Smooth muscle cell (in vitro differentiated cells): Measurements from ENCODE around the gene OR5T2. TPM values are rescaled to one million over a fixed set of nuclear protein-coding genes. Genes with fewer than 3 reads are reported as not detected.

Experiments used
- DNase-seq: peaks from one replicate; lab custom pipeline; 2025; ENCODE audit not compliant: unreplicated experiment; lab: John Stamatoyannopoulos, UW
- H2AFZ ChIP-seq: fragments of 200-600 bp; sonication (generic); 2 replicates; pipeline ENCODE4 v1.6.0; 2016; ENCODE audit warnings: antibody characterized with exemption, low read depth, mild to moderate bottlenecking
- H3F3A ChIP-seq: fragments of 200-600 bp; sonication (generic); 2 replicates; pipeline ENCODE4 v1.6.0; 2017; ENCODE audit warnings: antibody characterized with exemption, low read depth
- H3K27ac ChIP-seq: fragments of 200-600 bp; sonication (generic); 2 replicates; pipeline ENCODE4 v1.5.1; 2016; ENCODE audit warnings: low read depth, mild to moderate bottlenecking
- H3K27me3 ChIP-seq: fragments of 200-600 bp; sonication (generic); 2 replicates; pipeline ENCODE4 v1.6.1; 2016; ENCODE audit warnings: low read depth, mild to moderate bottlenecking
- H3K36me3 ChIP-seq: fragments of 200-600 bp; sonication (generic); 2 replicates; pipeline ENCODE4 v1.5.1; 2016; ENCODE audit warnings: low read depth
- H3K4me1 ChIP-seq: fragments of 200-600 bp; sonication (generic); 2 replicates; pipeline ENCODE4 v1.5.1; 2016; ENCODE audit warnings: low read depth
- H3K4me2 ChIP-seq: fragments of 200-600 bp; sonication (generic); 2 replicates; pipeline ENCODE4 v1.6.0; 2016; ENCODE audit warnings: mild to moderate bottlenecking
- H3K4me3 ChIP-seq: fragments of 200-600 bp; sonication (generic); 2 replicates; pipeline ENCODE4 v1.5.1; 2016; ENCODE audit warnings: mild to moderate bottlenecking
- H3K79me2 ChIP-seq: fragments of 200-600 bp; sonication (generic); 2 replicates; pipeline ENCODE4 v1.6.0; 2016; ENCODE audit warnings: low read depth, mild to moderate bottlenecking
- H3K9ac ChIP-seq: fragments of 200-600 bp; sonication (generic); 2 replicates; pipeline ENCODE4 v1.6.0; 2016; ENCODE audit warnings: low read depth
- H3K9me3 ChIP-seq: fragments of 200-600 bp; sonication (generic); replicated peaks from 2 replicates; pipeline ENCODE4 v1.5.1; 2016; ENCODE audit warnings: low read depth
- H4K20me1 ChIP-seq: fragments of 200-600 bp; sonication (generic); 2 replicates; pipeline ENCODE4 v1.6.0; 2016; ENCODE audit warnings: low read depth
- WGBS: methylation state at CpG from one replicate; pipeline ENCODE4 v1.1.7; 2016; ENCODE audit warnings: low lambda C conversion rate; 5-methylcytosine and 5-hydroxymethylcytosine counted together
- polyA plus RNA-seq: library from polyadenylated mRNA; unstranded; fragments of >200 nt; fragmentation: Nextera tagmentation; extraction: Ambion mirVana; gene quantifications from 2 replicates; pipeline ENCODE4 v1.2.1, GENCODE V29; 2016
- total RNA-seq: library from RNA; depleted of rRNA; stranded (reverse); fragments of >200 nt; gene quantifications from 2 replicates; pipeline ENCODE4 v1.2.3, GENCODE V29; 2014
- TF ChIP-seq, protein P1 (sequence below): fragments of 200-600 bp; sonication (generic); IDR thresholded peaks from 2 replicates; pipeline ENCODE4 v1.5.1; 2017; ENCODE audit warnings: borderline replicate concordance, mild to moderate bottlenecking, antibody characterized with exemption; ENCODE audit not compliant: insufficient read depth, poor library complexity, severe bottlenecking

The OR5T2 gene
- total and polyA plus RNA-seq, 2 experiments from 2014 or later: not detected

DNA sequence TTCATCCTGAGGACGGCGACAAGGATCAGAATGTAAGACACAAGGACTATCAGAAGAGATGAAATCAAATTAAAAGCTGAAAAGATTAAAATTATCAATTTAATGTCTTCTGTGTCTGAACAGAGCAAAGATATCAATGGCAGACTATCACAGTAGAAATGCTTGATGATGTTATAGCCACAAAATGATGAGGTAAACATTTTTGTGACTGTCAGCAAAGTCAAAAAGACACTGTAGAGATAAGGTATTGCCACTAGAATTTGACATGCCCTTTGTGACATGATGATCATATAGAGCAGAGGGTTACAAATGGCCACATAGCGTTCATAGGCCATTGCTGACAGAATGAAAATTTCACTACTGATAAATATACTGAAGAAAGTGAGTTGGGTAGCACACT, 45.5 kb downstream of the OR5T2 start:
- Histone ChIP-seq H3K27me3 (no peaks in the 10 kb centered on the region), H3K9ac (no peak overlapping the region), H3F3A (no peaks in the 10 kb centered on the region), H3K9me3 (no peaks in the 10 kb centered on the region), H3K27ac (no peak overlapping the region), H3K79me2 (no peaks in the 10 kb centered on the region), H3K4me2 (no peak overlapping the region), H2AFZ (no peak overlapping the region), H3K4me3 (no peak overlapping the region), H3K36me3 (no peaks in the 10 kb centered on the region), H3K4me1 (no peaks in the 10 kb centered on the region), H4K20me1 (no peaks in the 10 kb centered on the region)
- TF ChIP-seq, protein P1, sequence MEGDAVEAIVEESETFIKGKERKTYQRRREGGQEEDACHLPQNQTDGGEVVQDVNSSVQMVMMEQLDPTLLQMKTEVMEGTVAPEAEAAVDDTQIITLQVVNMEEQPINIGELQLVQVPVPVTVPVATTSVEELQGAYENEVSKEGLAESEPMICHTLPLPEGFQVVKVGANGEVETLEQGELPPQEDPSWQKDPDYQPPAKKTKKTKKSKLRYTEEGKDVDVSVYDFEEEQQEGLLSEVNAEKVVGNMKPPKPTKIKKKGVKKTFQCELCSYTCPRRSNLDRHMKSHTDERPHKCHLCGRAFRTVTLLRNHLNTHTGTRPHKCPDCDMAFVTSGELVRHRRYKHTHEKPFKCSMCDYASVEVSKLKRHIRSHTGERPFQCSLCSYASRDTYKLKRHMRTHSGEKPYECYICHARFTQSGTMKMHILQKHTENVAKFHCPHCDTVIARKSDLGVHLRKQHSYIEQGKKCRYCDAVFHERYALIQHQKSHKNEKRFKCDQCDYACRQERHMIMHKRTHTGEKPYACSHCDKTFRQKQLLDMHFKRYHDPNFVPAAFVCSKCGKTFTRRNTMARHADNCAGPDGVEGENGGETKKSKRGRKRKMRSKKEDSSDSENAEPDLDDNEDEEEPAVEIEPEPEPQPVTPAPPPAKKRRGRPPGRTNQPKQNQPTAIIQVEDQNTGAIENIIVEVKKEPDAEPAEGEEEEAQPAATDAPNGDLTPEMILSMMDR: no peak
- no peak for DNase-seq
- WGBS: 93% methylated on average over 3 of the region's 3 CpGs

- H3K27me3 ChIP-seq: no peaks in the 10 kb centered on the region
Observed at GRCh38 chr11:56183459-56183858, 50.6 kb downstream of the OR5T2 start.

More at GRCh38 chr11:56183459-56183858, 50.6 kb downstream of the OR5T2 start:
- H2AFZ ChIP-seq: no peak overlapping the region
- no peaks in the 10 kb centered on the region for H4K20me1 ChIP-seq
- no peak overlapping the region for H3K27ac ChIP-seq
- no peak for DNase-seq
- no peaks in the 10 kb centered on the region for H3F3A ChIP-seq
- H3K9me3 ChIP-seq: no peaks in the 10 kb centered on the region
- no peaks in the 10 kb centered on the region for H3K36me3 ChIP-seq
- H3K4me3 ChIP-seq: no peak overlapping the region
- TF ChIP-seq, protein P1: no peak
- no peak overlapping the region for H3K9ac ChIP-seq
- H3K79me2 ChIP-seq: no peaks in the 10 kb centered on the region
- no peak overlapping the region for H3K4me2 ChIP-seq
- no peaks in the 10 kb centered on the region for H3K4me1 ChIP-seq

Other genes with a start within 250 kb of the OR5T2 start
- not detected in 2 replicates for gene OR5F1, start 239.6 kb downstream of the OR5T2 start, total RNA-seq
- not detected in 2 replicates for gene OR5F1, start 239.6 kb downstream of the OR5T2 start, polyA plus RNA-seq
- not detected in 2 replicates for gene OR5AS1, start 206.6 kb downstream of the OR5T2 start, total RNA-seq
- not detected in 2 replicates for gene OR5AS1, start 206.6 kb downstream of the OR5T2 start, polyA plus RNA-seq
- not detected in 2 replicates for gene OR8I2, start 140.9 kb downstream of the OR5T2 start, total RNA-seq
- not detected in 2 replicates for gene OR8I2, start 140.9 kb downstream of the OR5T2 start, polyA plus RNA-seq
- gene OR8H2, start 130.6 kb downstream of the OR5T2 start, total RNA-seq: not detected in 2 replicates
- not detected in 2 replicates for gene OR8H2, start 130.6 kb downstream of the OR5T2 start, polyA plus RNA-seq
- gene OR8H3, start 111.9 kb downstream of the OR5T2 start, total RNA-seq: not detected in 2 replicates
- not detected in 2 replicates for gene OR8H3, start 111.9 kb downstream of the OR5T2 start, polyA plus RNA-seq
- gene OR8J3, start 94.1 kb downstream of the OR5T2 start, total RNA-seq: not detected in 2 replicates
- not detected in 2 replicates for gene OR8J3, start 94.1 kb downstream of the OR5T2 start, polyA plus RNA-seq
- gene OR8K5, start 73.9 kb downstream of the OR5T2 start, total RNA-seq: not detected in 2 replicates
- not detected in 2 replicates for gene OR8K5, start 73.9 kb downstream of the OR5T2 start, polyA plus RNA-seq
- not detected in 2 replicates for gene OR5J2, start 57.6 kb downstream of the OR5T2 start, total RNA-seq
- not detected in 2 replicates for gene OR5J2, start 57.6 kb downstream of the OR5T2 start, polyA plus RNA-seq
- not detected in 2 replicates for gene OR5T3, start 18.0 kb upstream of the OR5T2 start, total RNA-seq
- gene OR5T3, start 18.0 kb upstream of the OR5T2 start, polyA plus RNA-seq: not detected in 2 replicates
- gene OR5T1, start 39.9 kb upstream of the OR5T2 start, total RNA-seq: not detected in 2 replicates
- not detected in 2 replicates for gene OR5T1, start 39.9 kb upstream of the OR5T2 start, polyA plus RNA-seq
- gene OR8H1, start 58.0 kb upstream of the OR5T2 start, total RNA-seq: not detected in 2 replicates
- gene OR8H1, start 58.0 kb upstream of the OR5T2 start, polyA plus RNA-seq: not detected in 2 replicates
- not detected in 2 replicates for gene OR8K3, start 80.9 kb upstream of the OR5T2 start, total RNA-seq
- not detected in 2 replicates for gene OR8K3, start 80.9 kb upstream of the OR5T2 start, polyA plus RNA-seq
- not detected in 2 replicates for gene OR8K1, start 111.8 kb upstream of the OR5T2 start, total RNA-seq
- not detected in 2 replicates for gene OR8K1, start 111.8 kb upstream of the OR5T2 start, polyA plus RNA-seq
- not detected in 2 replicates for gene OR8J1, start 120.0 kb upstream of the OR5T2 start, total RNA-seq
- gene OR8J1, start 120.0 kb upstream of the OR5T2 start, polyA plus RNA-seq: not detected in 2 replicates
- gene OR8U1, start 141.4 kb upstream of the OR5T2 start, total RNA-seq: not detected in 2 replicates
- gene OR8U1, start 141.4 kb upstream of the OR5T2 start, polyA plus RNA-seq: not detected in 2 replicates
- not detected in 2 replicates for gene OR5AL1, start 178.4 kb upstream of the OR5T2 start, total RNA-seq
- gene OR5AL1, start 178.4 kb upstream of the OR5T2 start, polyA plus RNA-seq: not detected in 2 replicates
- gene OR5M3, start 239.1 kb upstream of the OR5T2 start, total RNA-seq: not detected in 2 replicates
- not detected in 2 replicates for gene OR5M3, start 239.1 kb upstream of the OR5T2 start, polyA plus RNA-seq